ENCODE results near the gene LTBP1.

- TF ChIP-seq MAX (IDR thresholded peaks at IDR 0.05) (no peak), EP300 (IDR thresholded peaks at IDR 0.05; ENCODE audit: borderline replicate concordance) (no peak), YY1 (IDR thresholded peaks at IDR 0.05; ENCODE audit: low read depth) (no peak), CEBPB (IDR thresholded peaks at IDR 0.05) (no peak), ZBTB7A (IDR thresholded peaks at IDR 0.05; ENCODE audit: low read depth) (no peak), TAF1 (IDR thresholded peaks at IDR 0.05; ENCODE audit: low read depth) (no peak), REST (IDR thresholded peaks at IDR 0.05; ENCODE audit: low read depth) (no peak), USF1 (IDR thresholded peaks at IDR 0.05) (no peak), TCF12 (IDR thresholded peaks at IDR 0.05; ENCODE audit: low read depth) (no peak), RAD21 (IDR thresholded peaks at IDR 0.05; ENCODE audit: low read depth) (no peak), CREB1 (IDR thresholded peaks at IDR 0.05; ENCODE audit: low read depth) (no peak), EGR1 (IDR thresholded peaks at IDR 0.05) (no peak), NFIC (IDR thresholded peaks at IDR 0.05) (no peak), TEAD4 (IDR thresholded peaks at IDR 0.05) (no peak)
These were observed 315.3 kb downstream of the LTBP1 start for GRCh38 chr2:33262097-33262496.

All from Ishikawa (cell line).